K562 (cell line): ENCODE data around the gene EXOC4.

Experiments used
- CREB1 ChIP-seq, 2 experiments: sonication (generic) in 1 of 2; formaldehyde crosslinking in 1 of 2; IDR thresholded peaks; 2 replicates each; pipeline versions ENCODE4 v1.6.1 to v1.8.0; 2012 to 2022; ENCODE audit warnings: inconsistent platforms in 1 of 2, mild to moderate bottlenecking in 1 of 2, missing genetic modification reagents in 1 of 2, moderate library complexity in 1 of 2
- HDAC2 ChIP-seq: fragments of 450-650 bp; IDR thresholded peaks from 2 replicates; pipeline ENCODE4 v1.6.1; 2016; ENCODE audit warnings: mild to moderate bottlenecking
- HSF4 ChIP-seq: fragments of 250-450 bp; sonication (Bioruptor Pico); IDR thresholded peaks from 2 replicates; pipeline ENCODE4 v2.1.2; 2022; ENCODE audit warnings: mild to moderate bottlenecking, moderate library complexity, borderline replicate concordance
- MXI1 ChIP-seq: IDR thresholded peaks from 2 replicates; pipeline ENCODE4 v1.6.1; 2011; ENCODE audit warnings: low read depth, mild to moderate bottlenecking, improper control_type of control experiment, low read length
- NFIX ChIP-seq: fragments of 250-450 bp; sonication (Bioruptor Pico); IDR thresholded peaks from 2 replicates; pipeline ENCODE4 v1.4.0; 2020; ENCODE audit warnings: low read depth, mild to moderate bottlenecking, moderate library complexity
- PHF21A ChIP-seq: fragments of 450-650 bp; IDR thresholded peaks from 2 replicates; pipeline ENCODE4 v1.6.1; 2017; ENCODE audit warnings: low read depth, borderline replicate concordance
- THRAP3 ChIP-seq: fragments of 450-650 bp; IDR thresholded peaks from 2 replicates; pipeline ENCODE4 v1.6.1; 2016; ENCODE audit warnings: mild to moderate bottlenecking, inconsistent platforms, borderline replicate concordance
- ZBTB1 ChIP-seq: sonication (generic); formaldehyde crosslinking; IDR thresholded peaks from 2 replicates; pipeline ENCODE4 v1.8.1; 2023; ENCODE audit warnings: missing genetic modification reagents, low read depth, mild to moderate bottlenecking, borderline replicate concordance
- TF ChIP-seq, protein P1 (sequence below), 3 experiments: IDR thresholded peaks in 2 of 3; conservative IDR thresholded peaks in 1 of 3; 2 replicates each; pipeline ENCODE4 v1.5.1; 2011 to 2012; ENCODE audit warnings: low read length in 3 of 3, mild to moderate bottlenecking in 3 of 3, control low read depth in 2 of 3, improper control_type of control experiment in 1 of 3, inconsistent platforms in 1 of 3, low read depth in 1 of 3, mixed read lengths in 1 of 3, moderate library complexity in 1 of 3; ENCODE audit not compliant: insufficient read depth in 2 of 3
- TF ChIP-seq, protein P2 (sequence below), 2 experiments: fragments of 450-650 bp; formaldehyde crosslinking in 1 of 2; IDR thresholded peaks; 2 replicates each; pipeline versions ENCODE4 v1.4.0 to v1.6.1; 2014 to 2020; ENCODE audit warnings: mild to moderate bottlenecking in 2 of 2, borderline replicate concordance in 1 of 2, low read depth in 1 of 2

DNA sequence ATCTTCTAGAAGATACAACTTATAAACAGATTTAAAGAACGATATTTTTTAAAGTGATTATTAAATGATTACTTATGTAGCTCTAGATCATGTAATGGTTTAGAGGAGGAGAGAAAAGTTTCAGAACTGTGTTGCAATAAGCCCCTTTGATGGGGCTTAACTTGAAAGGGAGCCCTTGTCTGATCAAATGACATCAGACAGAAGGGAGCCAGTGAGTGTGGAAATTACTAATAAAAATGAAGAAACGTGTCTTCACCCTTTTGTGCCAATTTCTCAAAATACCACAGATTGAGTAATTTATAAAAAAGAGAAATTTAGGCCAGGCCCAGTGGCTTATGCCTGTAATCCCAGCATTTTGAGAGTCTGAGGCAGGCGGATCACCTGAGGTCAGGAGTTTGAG, 318.2 kb downstream of the EXOC4 start:
- no peak for TF ChIP-seq MXI1
- TF ChIP-seq ZBTB1 (CRISPR knock-in tag) = no peak
- TF ChIP-seq, protein P1, sequence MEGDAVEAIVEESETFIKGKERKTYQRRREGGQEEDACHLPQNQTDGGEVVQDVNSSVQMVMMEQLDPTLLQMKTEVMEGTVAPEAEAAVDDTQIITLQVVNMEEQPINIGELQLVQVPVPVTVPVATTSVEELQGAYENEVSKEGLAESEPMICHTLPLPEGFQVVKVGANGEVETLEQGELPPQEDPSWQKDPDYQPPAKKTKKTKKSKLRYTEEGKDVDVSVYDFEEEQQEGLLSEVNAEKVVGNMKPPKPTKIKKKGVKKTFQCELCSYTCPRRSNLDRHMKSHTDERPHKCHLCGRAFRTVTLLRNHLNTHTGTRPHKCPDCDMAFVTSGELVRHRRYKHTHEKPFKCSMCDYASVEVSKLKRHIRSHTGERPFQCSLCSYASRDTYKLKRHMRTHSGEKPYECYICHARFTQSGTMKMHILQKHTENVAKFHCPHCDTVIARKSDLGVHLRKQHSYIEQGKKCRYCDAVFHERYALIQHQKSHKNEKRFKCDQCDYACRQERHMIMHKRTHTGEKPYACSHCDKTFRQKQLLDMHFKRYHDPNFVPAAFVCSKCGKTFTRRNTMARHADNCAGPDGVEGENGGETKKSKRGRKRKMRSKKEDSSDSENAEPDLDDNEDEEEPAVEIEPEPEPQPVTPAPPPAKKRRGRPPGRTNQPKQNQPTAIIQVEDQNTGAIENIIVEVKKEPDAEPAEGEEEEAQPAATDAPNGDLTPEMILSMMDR (IDR thresholded peaks at IDR 0.05 in 2 of 3, conservative IDR thresholded peaks at IDR 0.05 in 1 of 3; ENCODE audit: insufficient read depth in 2 of 3, low read depth in 1 of 3, low read length in 3 of 3) = no peak
- TF ChIP-seq CREB1 (IDR thresholded peaks at IDR 0.05) = no peak
- TF ChIP-seq CREB1 (CRISPR knock-in tag; IDR thresholded peaks at IDR 0.05) = no peak
- no peak for TF ChIP-seq THRAP3
- TF ChIP-seq PHF21A = no peak
- TF ChIP-seq HDAC2 = no peak
- TF ChIP-seq, protein P2, sequence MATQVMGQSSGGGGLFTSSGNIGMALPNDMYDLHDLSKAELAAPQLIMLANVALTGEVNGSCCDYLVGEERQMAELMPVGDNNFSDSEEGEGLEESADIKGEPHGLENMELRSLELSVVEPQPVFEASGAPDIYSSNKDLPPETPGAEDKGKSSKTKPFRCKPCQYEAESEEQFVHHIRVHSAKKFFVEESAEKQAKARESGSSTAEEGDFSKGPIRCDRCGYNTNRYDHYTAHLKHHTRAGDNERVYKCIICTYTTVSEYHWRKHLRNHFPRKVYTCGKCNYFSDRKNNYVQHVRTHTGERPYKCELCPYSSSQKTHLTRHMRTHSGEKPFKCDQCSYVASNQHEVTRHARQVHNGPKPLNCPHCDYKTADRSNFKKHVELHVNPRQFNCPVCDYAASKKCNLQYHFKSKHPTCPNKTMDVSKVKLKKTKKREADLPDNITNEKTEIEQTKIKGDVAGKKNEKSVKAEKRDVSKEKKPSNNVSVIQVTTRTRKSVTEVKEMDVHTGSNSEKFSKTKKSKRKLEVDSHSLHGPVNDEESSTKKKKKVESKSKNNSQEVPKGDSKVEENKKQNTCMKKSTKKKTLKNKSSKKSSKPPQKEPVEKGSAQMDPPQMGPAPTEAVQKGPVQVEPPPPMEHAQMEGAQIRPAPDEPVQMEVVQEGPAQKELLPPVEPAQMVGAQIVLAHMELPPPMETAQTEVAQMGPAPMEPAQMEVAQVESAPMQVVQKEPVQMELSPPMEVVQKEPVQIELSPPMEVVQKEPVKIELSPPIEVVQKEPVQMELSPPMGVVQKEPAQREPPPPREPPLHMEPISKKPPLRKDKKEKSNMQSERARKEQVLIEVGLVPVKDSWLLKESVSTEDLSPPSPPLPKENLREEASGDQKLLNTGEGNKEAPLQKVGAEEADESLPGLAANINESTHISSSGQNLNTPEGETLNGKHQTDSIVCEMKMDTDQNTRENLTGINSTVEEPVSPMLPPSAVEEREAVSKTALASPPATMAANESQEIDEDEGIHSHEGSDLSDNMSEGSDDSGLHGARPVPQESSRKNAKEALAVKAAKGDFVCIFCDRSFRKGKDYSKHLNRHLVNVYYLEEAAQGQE (IDR thresholded peaks at IDR 0.05; ENCODE audit: borderline replicate concordance) = no peak
- TF ChIP-seq, protein P2 (CRISPR knock-in tag; IDR thresholded peaks at IDR 0.05; ENCODE audit: low read depth) = no peak
- TF ChIP-seq HSF4 (CRISPR knock-in tag) = no peak
- TF ChIP-seq NFIX (CRISPR knock-in tag) = no peak
